ENCODE data around the gene KLRC3. TPM values are rescaled to one million over a fixed set of nuclear protein-coding genes. Genes with fewer than 3 reads are reported as not detected.

Gene KLRC3
- total RNA-seq: not detected in 2 replicates

DNA sequence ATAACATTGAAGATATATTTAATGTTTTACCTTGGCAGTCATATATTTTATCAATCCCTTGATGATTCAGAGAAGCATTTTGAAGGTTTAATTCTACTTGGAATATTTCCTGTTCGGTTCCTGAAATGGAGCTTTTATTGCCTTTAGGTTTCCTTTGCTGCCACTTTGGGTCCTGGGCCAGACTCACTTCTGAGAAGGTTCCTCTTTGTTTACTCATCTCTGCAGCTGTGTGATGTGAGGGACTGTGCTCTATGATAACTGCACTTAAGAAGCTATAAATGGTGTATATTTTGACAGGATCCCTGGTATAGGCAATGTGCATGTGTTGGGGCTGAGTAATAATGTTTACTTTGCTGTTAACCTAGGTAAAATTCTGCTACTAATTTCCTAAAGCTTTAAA lies at the start of gene KLRC3:
TSS of gene KLRC3 (minus strand) at position 262 of the 400 bp plus-strand sequence. CDS start at position 217, 45 bp downstream.

DNA sequence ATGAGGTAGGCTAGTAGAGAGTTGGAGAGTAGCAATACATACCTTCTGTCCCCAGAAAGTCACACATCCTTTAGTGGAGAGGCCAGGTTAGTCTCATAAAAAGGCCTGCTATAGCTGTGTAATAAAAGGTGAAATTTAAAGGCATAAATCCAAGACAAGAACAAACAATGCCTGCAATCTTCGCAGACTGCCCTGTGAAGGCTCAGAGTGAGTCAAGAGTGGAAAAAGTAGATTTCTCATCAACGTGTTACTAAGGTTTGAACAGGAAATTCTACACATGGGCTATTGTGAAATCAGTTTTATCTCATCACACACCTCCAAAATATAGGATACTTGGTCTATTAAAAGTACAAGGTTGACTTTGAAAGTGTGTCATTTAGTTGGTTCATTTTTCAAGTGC lies 32.8 kb upstream of the KLRC3 start, which contains the start of gene KLRC1:
TSS of gene KLRC1 (minus strand) at position 222 of the 400 bp plus-strand sequence. CDS start 2,221 bp downstream, outside the sequence.

DNA sequence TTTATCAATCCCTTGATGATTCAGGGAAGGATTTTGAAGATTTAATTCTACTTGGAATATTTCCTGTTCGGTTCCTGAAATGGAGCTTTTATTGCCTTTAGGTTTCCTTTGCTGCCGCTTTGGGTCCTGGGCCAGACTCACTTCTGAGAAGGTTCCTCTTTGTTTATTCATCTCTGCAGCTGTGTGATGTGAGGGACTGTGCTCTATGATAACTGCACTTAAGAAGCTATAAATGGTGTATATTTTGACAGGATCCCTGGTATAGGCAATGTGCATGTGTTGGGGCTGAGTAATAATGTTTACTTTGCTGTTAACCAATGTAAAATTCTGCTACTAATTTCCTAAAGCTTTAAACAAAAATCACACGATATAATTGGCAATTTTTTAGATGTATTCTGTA lies 15.4 kb upstream of the KLRC3 start, which contains the start of gene KLRC2:
TSS of gene KLRC2 (minus strand) at position 195 of the 400 bp plus-strand sequence. CDS start at position 171, 24 bp downstream.

DNA sequence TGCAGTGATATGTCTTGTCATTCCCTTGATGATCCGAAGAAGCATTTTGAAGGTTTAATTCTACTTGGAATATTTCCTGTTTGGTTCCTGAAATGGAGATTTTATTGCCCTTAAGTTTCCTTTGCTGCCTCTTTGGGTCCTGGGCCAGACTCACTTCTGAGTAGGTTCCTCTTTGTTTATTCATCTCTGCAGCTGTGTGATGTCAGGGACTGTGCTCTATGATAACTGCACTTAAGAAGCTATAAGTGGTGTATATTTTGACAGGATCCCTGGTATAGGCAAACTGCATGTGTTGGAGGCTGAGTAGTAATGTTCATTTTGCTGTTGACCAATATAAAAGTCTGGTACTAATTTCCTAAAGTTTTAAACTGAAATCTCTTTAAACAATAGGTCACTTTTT lies 11.0 kb downstream of the KLRC3 start, which contains the start of gene KLRC4:
TSS of gene KLRC4 (minus strand) at position 366 of the 400 bp plus-strand sequence. CDS start at position 184, 182 bp downstream.

DNA sequence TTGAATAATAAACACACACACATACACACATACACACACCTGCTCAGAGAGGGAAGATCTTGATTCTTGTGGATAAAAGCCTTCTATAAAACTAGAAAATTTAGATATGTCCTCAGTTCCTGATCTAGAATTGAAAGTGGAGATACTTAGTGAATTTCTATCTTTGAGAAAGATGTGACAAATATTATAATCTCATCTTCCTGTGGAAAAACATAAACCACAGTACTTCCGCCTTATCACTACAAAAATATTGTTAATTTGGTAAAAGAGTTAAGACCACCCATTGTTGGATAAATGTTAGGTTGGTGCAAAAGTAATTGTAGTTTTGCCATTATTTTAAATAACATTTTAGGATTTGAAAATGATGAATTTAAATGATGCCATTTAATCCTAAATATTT lies 30.5 kb downstream of the KLRC3 start, which contains the start of gene KLRK1:
TSS of gene KLRK1 (minus strand) at position 138 of the 400 bp plus-strand sequence. CDS start 1,231 bp downstream, outside the sequence.

Other genes with a start within 250 kb of the KLRC3 start
- gene OLR1, start 248.5 kb downstream of the KLRC3 start, total RNA-seq: 0.24 and 0.49 TPM in 2 replicates
- not detected in 2 replicates for gene TMEM52B, start 241.6 kb downstream of the KLRC3 start, total RNA-seq
- gene GABARAPL1, start 207.7 kb downstream of the KLRC3 start, total RNA-seq: 49.1 and 58.6 TPM in 2 replicates
- gene KLRD1, start 112.7 kb downstream of the KLRC3 start, total RNA-seq: 0.49 TPM in 1 of 2 replicates, not detected in the other
- 0.16 TPM in 1 of 2 replicates, not detected in the other for gene KLRK1, start 30.6 kb downstream of the KLRC3 start, total RNA-seq
- gene KLRC4, start 10.8 kb downstream of the KLRC3 start, total RNA-seq: not detected in 2 replicates
- gene KLRC2, start 15.4 kb upstream of the KLRC3 start, total RNA-seq: not detected in 2 replicates
- gene KLRC1, start 32.8 kb upstream of the KLRC3 start, total RNA-seq: not detected in 2 replicates
- gene EIF2S3B, start 85.3 kb upstream of the KLRC3 start, total RNA-seq: 1.6 TPM in 2 replicates
- gene MAGOHB, start 193.0 kb upstream of the KLRC3 start, total RNA-seq: 13.5 and 15.1 TPM in 2 replicates

All from hair follicle dermal papilla cell (primary cell).